Colonic mucosa (tissue), 4 donors: ENCODE measurements around the gene SNAP47. TPM values are rescaled to one million over a fixed set of nuclear protein-coding genes. Genes with fewer than 3 reads are reported as not detected.

ENCODE experiments used
- DNase-seq: peaks from one replicate; pipeline ENCODE4 v3.0.0-alpha.2; 2020
- H3K27ac ChIP-seq: fragments of 200-600 bp; one replicate; pipeline ENCODE4 v1.8.0; 2021
- H3K27me3 ChIP-seq: fragments of 200-600 bp; one replicate; pipeline ENCODE4 v1.8.0; 2021
- H3K36me3 ChIP-seq: fragments of 200-600 bp; one replicate; pipeline ENCODE4 v1.8.0; 2021
- H3K4me1 ChIP-seq: fragments of 200-600 bp; one replicate; pipeline ENCODE4 v1.8.0; 2021; ENCODE audit warnings: mild to moderate bottlenecking
- H3K4me3 ChIP-seq: fragments of 200-600 bp; one replicate; pipeline ENCODE4 v1.8.0; 2021
- H3K9ac ChIP-seq, 2 donors: one replicate each; pipeline ENCODE4 v1.7.0; 2013; ENCODE audit warnings: control low read depth in 2 of 2, low read depth in 2 of 2, low read length in 2 of 2
- H3K9me3 ChIP-seq: fragments of 200-600 bp; one replicate; pipeline ENCODE4 v1.8.0; 2021
- intact Hi-C: fragments of 100-400 bp; cut with DNase I; formaldehyde crosslinking; loops from one replicate; pipeline ENCODE4 v1.14.1; 2022
- total RNA-seq, 2 donors: library from RNA; stranded (reverse); fragmentation: NEBNext Ultra II Directional in 1 of 2; extraction: Animal tissue kit (Norgen Biotek cat#: 25700) in 1 of 2; gene quantifications; one replicate each; pipeline ENCODE4 v1.2.1, GENCODE V29; 2021
- TF ChIP-seq, protein P1 (sequence below): fragments of 200-600 bp; IDR thresholded peaks from one replicate; pipeline ENCODE4 v1.8.0; 2022; ENCODE audit warnings: antibody characterized with exemption, mild to moderate bottlenecking
- donor health status: healthy.
- donor health status: DM: no; HTN: no; CAD: no.
- donor health status: DM: no; HTN: no; CAD: no.

SNAP47 gene
- total RNA-seq, 2 donors from 2014 or later: 19.0 to 28.0 TPM

DNA sequence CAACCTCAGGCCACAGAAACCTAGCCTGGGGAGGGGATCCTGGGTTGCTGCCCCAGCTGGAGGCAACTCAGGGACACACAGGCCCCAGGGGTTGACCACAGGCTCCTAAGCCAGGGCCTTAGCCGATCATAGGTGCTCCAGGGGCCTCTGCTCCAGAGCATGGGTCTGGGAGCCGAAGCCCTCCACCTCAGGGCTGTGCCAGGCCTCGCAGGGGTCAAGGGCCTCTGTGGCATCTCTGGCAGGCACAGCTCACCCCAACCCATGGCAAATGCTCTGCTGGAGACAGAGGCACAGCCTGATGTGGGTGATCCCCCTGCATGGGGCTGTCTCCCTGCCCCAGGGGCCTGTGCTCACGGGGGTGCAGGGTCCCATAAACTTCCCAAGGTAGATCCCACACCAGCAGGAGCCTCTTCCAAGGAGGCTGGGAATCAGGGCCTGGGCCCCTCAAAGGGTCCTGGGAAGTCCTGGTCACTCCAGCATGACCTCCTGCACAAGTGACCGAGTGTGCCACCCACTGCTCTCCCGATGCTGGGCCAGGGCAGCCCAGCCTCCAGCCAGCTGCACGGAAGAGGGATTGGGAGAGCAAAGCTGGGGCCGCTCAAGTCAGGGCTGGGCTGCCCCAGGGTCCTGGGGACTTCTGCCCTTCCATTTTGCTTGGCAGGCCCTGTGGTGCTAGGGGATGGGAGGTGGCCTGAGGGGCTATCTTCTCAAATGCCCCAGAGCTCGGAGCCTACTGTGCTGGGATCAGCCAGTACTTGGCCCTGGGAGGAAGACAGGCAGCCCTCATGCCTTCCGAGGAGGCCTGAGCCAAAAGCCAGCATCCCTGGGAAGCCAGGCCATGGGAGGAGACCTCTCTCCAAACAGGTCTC lies 58.1 kb downstream of the SNAP47 start:
- Histone ChIP-seq H3K9ac (no peak overlapping the region), H3K4me1 (no peaks in the 10 kb centered on the region), H3K36me3 (no peaks in the 10 kb centered on the region), H3K4me3 (no peak overlapping the region), H3K27ac (no peak overlapping the region), H3K9me3 (no peaks in the 10 kb centered on the region), H3K27me3 (no peaks in the 10 kb centered on the region)
- intact Hi-C loops: no loop called here
- TF ChIP-seq, protein P1, sequence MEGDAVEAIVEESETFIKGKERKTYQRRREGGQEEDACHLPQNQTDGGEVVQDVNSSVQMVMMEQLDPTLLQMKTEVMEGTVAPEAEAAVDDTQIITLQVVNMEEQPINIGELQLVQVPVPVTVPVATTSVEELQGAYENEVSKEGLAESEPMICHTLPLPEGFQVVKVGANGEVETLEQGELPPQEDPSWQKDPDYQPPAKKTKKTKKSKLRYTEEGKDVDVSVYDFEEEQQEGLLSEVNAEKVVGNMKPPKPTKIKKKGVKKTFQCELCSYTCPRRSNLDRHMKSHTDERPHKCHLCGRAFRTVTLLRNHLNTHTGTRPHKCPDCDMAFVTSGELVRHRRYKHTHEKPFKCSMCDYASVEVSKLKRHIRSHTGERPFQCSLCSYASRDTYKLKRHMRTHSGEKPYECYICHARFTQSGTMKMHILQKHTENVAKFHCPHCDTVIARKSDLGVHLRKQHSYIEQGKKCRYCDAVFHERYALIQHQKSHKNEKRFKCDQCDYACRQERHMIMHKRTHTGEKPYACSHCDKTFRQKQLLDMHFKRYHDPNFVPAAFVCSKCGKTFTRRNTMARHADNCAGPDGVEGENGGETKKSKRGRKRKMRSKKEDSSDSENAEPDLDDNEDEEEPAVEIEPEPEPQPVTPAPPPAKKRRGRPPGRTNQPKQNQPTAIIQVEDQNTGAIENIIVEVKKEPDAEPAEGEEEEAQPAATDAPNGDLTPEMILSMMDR: no peak
- no peak for DNase-seq

DNA sequence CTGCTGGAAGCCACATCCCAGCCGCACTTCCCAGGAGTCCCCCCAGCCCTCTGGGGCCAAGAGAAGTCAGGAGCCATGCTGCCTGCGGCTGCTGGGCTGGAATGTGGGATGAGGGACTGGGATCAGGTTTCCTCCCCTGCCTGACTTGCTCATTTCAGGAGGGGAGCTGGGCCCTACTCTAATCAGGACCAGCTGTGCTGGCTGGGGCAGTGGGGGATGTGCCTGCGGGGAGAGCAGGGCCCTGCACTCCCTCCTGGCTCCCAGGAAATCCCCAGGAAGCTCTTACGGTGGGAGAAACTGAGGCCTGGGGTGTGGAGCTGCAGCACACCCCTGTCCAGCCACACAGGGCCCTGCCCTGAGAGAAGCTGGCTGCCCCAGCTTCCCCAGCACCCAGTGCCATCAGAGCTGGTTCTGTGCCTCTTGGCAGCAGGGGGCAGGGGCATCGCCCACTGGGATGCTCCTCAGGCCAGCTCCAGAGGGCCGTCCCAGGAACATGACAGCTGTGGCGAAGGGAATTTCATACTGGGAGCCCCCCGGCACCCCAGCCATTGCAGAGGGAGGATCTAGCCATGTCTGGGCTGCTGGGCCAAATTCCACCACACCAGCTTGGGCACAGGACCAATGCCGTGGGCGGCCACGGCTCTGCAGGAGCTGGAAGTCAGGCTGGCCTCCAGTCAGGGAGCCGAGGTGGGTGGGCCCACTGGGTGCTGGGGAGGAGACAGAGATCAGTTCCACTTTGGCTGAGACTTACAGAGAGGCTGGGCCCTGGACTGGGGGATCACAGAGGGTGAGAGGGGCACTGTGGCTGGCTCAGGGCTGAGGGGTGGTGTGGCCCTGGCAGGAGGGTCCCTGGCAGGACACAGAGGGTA lies 58.9 kb downstream of the SNAP47 start:
- no peaks in the 10 kb centered on the region for H3K4me1 ChIP-seq
- intact Hi-C loops: no loop called here
- no peak overlapping the region for H3K4me3 ChIP-seq

DNA sequence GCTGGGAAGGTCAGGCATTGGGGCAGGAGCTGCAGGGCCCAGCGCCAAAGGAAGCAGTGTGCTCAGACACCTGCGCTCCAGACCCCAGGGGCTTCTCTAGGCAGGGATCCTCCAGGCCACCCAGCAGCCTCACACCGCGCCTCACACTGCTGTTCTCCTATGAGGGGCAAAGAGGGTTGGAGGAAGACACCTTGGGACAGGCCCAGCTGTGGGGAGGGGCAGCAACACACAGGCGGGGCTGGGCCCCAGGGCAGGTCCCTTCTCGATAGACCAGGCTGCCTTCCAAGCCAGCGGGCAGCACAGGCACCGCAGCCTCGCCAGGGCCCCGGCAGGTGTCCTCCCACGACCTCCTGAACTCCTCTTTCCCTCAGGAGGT lies 59.6 kb downstream of the SNAP47 start:
- no peak for DNase-seq
- intact Hi-C loops: no loop called here
- no peak overlapping the region for H3K27ac ChIP-seq

More for the DNA sequence above, 58.9 kb downstream of the SNAP47 start:
- DNase-seq: peak; percentile 41
- TF ChIP-seq, protein P1: no peak
- no peaks in the 10 kb centered on the region for H3K36me3 ChIP-seq
- H3K9ac ChIP-seq: no peak overlapping the region
- no peak overlapping the region for H3K27ac ChIP-seq
- no peaks in the 10 kb centered on the region for H3K9me3 ChIP-seq
- H3K27me3 ChIP-seq: no peaks in the 10 kb centered on the region

DNA sequence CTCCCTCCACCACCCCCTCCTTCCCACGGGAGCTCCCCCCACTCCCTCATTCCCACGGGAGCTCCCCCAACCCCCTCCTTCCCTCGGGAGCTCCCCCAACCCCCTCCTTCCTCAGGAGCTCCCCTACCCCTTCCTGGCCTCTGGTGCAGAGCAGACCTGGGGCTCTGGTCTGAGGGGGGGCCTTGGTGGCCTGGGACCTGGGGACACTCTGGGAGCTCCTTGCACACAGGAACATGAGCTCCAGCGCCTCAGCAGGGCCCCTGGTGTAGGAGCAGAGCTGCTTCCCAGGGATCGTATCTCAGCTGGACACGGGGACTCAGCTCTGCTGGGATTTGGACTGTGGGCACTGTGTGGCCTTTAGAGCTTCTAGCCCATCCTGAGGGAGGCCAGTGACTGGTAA lies 60.5 kb downstream of the SNAP47 start:
- Histone ChIP-seq H3K9me3 (no peaks in the 10 kb centered on the region), H3K4me1 (no peaks in the 10 kb centered on the region), H3K4me3 (no peak overlapping the region), H3K27me3 (no peaks in the 10 kb centered on the region), H3K36me3 (no peaks in the 10 kb centered on the region), H3K27ac (no peak overlapping the region), H3K9ac (no peak overlapping the region)
- intact Hi-C loops: no loop called here
- TF ChIP-seq, protein P1: no peak
- no peak for DNase-seq

More for the DNA sequence above, 59.6 kb downstream of the SNAP47 start:
- Histone ChIP-seq H3K36me3 (no peaks in the 10 kb centered on the region), H3K27me3 (no peaks in the 10 kb centered on the region), H3K9me3 (no peaks in the 10 kb centered on the region), H3K4me1 (no peaks in the 10 kb centered on the region), H3K9ac (no peak overlapping the region), H3K4me3 (no peak overlapping the region)
- TF ChIP-seq, protein P1: no peak

DNA sequence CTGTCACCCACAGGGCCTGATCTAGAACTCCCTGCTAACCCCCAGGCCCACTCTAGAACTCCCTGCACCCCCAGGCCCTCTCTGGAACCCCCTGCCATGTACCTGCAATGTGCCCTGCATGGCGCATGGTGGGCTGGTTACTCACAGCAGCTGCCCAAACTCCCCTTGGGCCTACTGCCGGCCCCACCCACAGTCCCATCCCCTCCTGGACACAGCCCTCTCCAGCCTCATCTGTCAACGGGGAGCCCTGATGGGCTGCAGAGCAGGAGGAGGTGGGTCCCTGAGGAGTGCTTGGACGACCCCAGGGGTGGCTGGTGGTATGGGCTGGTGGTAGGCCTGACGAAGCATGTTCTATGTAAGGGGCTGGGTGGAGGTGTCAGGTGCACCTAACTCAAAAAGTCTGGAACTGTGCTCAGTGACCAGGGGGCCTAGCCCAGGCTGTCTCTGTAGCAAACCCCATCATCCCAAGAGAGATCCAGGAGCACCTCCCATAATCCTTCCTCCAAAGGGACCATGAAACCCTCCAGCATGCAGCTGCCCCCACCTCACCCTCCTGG lies 61.2 kb downstream of the SNAP47 start:
- H3K27ac ChIP-seq: no peak overlapping the region
- no peaks in the 10 kb centered on the region for H3K9me3 ChIP-seq
- TF ChIP-seq, protein P1: no peak
- H3K9ac ChIP-seq: no peak overlapping the region
- no peaks in the 10 kb centered on the region for H3K36me3 ChIP-seq
- intact Hi-C loops: no loop called here
- H3K27me3 ChIP-seq: no peaks in the 10 kb centered on the region
- H3K4me3 ChIP-seq: no peak overlapping the region
- no peak for DNase-seq
- H3K4me1 ChIP-seq: no peaks in the 10 kb centered on the region
